ENCODE data around the gene ELP5. TPM values are rescaled to one million over a fixed set of nuclear protein-coding genes. Genes with fewer than 3 reads are reported as not detected.

The ELP5 gene
- total RNA-seq, 1 donor from 2014 or later: 71.6 TPM

DNA sequence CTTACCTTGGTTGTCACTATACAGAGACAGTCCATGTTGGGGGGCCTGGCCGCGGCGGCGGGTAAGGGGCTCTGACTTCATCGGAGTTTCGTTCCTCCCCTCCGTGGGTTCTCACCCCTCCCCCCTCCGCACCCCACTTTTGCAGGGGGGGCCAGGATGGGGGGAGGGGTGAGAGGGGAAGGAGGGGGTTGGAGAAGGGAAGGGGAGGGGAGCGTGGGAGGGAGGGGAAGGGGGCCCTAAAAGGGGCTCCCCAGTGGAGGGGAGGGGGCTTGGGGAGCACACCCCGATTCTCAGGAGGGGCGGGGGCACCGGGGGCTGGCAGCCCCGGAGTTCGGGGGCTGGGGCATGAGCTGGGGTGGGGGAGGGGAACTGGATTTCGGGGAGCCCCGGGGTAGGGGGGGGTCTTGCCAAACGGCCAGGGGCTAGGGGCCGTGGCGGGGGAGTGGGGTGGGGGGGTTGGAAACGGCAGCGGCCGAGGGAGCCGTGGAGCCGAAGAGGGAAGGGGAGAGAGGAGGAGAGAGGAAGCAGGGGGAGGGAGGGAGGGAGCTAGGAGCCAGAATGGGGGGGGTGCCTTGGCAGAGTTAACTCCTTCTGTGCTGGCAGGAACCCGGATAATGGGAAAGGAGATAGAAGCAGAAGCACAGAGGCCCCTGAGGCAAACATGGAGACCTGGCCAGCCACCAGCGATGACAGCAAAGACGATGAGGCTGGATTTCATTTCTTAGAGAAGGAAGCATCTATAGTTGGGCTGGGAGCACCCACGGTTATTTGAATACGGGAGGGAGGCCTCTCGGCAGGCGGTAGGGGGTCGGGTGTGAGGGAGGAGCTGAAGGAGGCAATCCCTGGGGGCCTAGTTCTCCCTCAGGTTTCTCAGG is 34.7 kb upstream of the ELP5 start:
- ATAC-seq (ENCODE audit: poor library complexity): no peak

GRCh38 chr17:7218166-7218565 is 33.8 kb upstream of the ELP5 start:
- DNase-seq (peak; percentile 51), ATAC-seq (ENCODE audit: poor library complexity) (no peak)
- intact Hi-C loops (cut with DNase I): no loop called here

More for the DNA sequence above, 34.7 kb upstream of the ELP5 start:
- peak; percentile 64 for DNase-seq
- intact Hi-C loops (cut with DNase I): no loop called here

DNA sequence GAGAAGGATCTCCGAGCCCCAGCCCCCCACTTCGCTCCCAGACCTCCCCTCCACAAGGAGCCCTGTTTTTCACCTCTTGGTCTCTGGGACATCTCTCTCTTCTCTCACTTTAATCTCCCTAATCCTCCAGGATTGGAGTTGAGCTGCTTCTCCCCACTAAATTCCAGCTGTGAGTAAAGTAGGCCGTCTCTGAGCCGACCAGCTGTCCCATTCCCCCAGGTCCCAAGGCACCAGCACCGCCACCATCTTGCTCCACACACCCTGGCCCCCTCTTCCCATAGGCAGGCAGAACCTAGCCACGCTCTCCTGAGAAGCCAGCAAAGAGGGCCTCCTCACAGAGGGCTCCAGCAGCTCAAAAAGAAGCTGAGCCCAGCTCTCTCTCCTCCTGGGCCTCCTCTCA is 33.3 kb upstream of the ELP5 start:
- DNase-seq: peak; percentile 26
- intact Hi-C loops (cut with DNase I): no loop called here

GRCh38 chr17:7219229-7219811 is 32.7 kb upstream of the ELP5 start:
- peak; percentile 5 for DNase-seq
- no peak for ATAC-seq (ENCODE audit: poor library complexity)

More for the DNA sequence above, 33.3 kb upstream of the ELP5 start:
- ATAC-seq (ENCODE audit: poor library complexity): no peak

DNA sequence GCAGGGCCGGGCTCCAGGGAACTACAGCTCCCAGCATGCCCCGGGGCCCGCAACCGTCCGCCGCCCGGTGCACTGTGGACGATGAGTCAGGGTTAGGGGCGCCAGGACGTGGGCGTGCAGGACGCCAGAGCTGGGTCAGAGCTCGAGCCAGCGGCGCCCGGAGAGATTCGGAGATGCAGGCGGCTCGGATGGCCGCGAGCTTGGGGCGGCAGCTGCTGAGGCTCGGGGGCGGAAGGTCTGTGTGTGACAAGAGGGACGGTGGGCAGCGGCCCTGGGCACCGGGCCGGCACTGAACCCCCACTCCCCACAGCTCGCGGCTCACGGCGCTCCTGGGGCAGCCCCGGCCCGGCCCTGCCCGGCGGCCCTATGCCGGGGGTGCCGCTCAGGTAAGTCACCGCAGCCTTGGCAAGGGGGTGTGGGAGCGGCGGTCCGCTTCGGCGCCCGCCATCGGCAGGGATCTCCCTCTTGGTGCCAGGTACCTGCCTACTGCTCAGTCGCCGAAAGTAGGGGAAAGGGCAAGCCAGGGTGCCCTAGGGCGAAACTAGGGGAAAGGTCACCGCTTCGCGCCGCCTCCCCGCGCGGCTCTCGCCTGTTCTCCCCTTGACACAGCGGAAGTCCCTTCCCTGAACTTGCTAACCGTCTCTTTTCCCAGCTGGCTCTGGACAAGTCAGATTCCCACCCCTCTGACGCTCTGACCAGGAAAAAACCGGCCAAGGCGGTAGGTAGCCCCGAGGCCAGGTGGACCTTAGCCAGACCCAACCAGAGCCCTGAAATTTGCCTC is 32.0 kb upstream of the ELP5 start, which contains the start of the genes ACADVL and DLG4:
TSS of gene ACADVL (plus strand) at position 127 of the 781 bp plus-strand sequence. CDS start at position 174, 47 bp downstream.
TSS of gene DLG4 (minus strand) at position 25 of the 781 bp plus-strand sequence.
- ATAC-seq (ENCODE audit: poor library complexity) (peak; percentile 85), DNase-seq (peak; percentile 97)
- intact Hi-C loops (cut with DNase I): no loop called here

More at GRCh38 chr17:7219229-7219811, 32.7 kb upstream of the ELP5 start:
- intact Hi-C loops (cut with DNase I): no loop called here

DNA sequence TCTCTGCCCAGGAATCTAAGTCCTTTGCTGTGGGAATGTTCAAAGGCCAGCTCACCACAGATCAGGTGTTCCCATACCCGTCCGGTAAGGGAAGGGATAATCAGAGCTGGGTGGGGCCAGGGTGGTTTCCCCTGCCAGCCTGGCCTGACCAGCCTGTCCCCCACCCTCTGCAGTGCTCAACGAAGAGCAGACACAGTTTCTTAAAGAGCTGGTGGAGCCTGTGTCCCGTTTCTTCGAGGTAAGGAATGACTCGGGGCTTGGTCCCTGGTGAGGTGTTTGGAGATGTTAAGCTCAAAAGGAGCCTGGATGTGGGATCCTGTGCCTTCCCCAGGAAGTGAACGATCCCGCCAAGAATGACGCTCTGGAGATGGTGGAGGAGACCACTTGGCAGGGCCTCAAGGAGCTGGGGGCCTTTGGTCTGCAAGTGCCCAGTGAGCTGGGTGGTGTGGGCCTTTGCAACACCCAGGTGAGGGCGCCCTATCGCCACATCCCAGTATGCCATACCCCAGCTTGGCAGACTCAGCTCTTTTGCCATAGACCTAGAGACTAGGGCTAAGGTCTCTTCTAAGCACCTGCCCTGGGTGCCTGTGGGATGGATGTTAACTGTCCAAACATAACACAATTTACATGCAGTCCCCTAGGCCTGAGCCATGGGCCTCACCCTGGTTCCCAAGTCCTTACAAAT is 31.3 kb upstream of the ELP5 start:
- peak; percentile 5 for ATAC-seq (ENCODE audit: poor library complexity)
- peak; percentile 60 for DNase-seq
- intact Hi-C loops (cut with DNase I): no loop called here

GRCh38 chr17:7221278-7222092 is 30.5 kb upstream of the ELP5 start:
- DNase-seq (peak; percentile 29), ATAC-seq (ENCODE audit: poor library complexity) (no peak)
- intact Hi-C loops (cut with DNase I): no loop called here

- ATAC-seq (ENCODE audit: poor library complexity): no peak
- intact Hi-C loops (cut with DNase I): no loop called here
- peak; percentile 38 for DNase-seq
Measured at GRCh38 chr17:7222093-7222971, 29.7 kb upstream of the ELP5 start.

DNA sequence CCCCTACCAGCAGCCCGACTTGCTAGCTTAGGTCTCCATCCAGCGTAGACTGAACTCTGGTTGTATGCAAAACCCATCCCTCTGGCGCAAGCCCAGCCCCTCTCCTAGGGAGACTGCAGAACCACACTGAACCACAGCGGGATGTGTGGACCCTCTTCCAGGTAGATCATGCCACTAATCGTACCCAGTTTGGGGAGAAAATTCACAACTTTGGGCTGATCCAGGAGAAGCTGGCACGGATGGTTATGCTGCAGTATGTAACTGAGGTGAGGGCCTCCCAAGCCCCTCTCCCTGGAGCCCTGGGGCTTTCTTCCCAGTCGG is 29.1 kb upstream of the ELP5 start:
- intact Hi-C loops (cut with DNase I): no loop called here
- peak; percentile 30 for DNase-seq
- no peak for ATAC-seq (ENCODE audit: poor library complexity)

DNA sequence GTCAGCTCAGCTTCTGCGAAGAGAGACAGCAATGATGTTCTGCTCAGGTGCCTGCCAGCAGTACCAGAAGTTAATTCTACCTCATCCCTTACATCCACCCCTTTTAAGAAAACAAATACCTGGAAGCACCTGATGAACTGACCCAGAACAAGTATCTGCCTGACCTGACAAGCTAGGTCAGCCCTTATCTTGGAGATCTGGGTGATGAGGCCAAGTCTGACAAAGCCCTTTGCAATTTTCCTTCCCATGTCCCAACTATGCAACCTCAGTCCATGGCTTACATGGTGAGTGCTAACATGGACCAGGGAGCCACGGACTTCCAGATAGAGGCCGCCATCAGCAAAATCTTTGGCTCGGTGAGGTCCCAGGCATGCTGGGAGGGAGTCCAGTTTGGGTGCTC is 28.6 kb upstream of the ELP5 start:
- DNase-seq (no peak), ATAC-seq (ENCODE audit: poor library complexity) (no peak)
- intact Hi-C loops (cut with DNase I): no loop called here

DNA sequence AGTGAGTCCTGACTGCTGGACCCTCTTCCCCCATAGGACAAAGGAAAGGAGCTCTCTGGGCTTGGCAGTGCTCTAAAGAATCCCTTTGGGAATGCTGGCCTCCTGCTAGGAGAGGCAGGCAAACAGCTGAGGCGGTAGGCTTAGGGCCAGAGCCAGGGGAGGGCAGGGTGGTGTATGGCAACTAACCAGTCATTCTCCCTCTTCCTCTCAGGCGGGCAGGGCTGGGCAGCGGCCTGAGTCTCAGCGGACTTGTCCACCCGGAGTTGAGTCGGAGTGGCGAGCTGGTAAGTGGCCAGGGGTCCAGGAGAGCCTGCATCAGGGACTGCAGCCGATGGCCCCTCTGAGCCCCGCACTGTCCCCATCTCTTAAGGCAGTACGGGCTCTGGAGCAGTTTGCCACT is 27.9 kb upstream of the ELP5 start:
- DNase-seq (peak; percentile 50), ATAC-seq (ENCODE audit: poor library complexity) (no peak)
- intact Hi-C loops (cut with DNase I): no loop called here

GRCh38 chr17:7224661-7225111 is 27.3 kb upstream of the ELP5 start:
- intact Hi-C loops (cut with DNase I): no loop called here
- DNase-seq: peak; percentile 42

DNA sequence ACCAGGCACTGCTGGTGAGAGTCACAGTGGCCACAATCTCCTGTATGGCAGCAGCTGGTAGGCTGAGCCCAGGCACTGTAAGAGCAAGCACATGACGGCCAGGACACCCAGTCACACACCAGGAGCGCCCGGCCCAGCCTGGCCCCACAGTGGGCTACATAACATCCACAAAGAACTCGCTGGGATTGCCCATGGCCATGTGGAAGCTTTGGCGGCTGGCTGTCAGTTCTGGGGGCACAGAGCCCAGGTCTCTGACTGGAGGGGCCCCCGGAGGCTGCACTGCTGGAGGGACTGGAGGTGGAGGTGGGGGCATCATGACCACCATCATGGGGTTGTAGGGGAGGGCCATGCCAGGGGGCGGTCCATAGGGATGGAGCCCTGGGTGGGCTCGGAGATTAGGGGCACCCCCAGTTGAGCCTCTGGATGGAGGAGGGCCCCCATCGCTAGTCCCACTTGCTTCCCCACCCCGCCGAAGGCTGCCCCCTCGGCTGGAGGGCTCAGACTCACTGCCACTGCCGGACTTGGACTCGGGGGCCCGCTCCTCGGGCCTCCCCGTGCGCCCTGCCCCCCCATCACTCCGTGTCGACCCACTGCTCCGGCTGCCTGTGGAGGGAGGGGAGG is 26.2 kb upstream of the ELP5 start:
- no peak for DNase-seq
- intact Hi-C loops (cut with DNase I): no loop called here
- peak; percentile 29 for ATAC-seq (ENCODE audit: poor library complexity)

More at GRCh38 chr17:7224661-7225111, 27.3 kb upstream of the ELP5 start:
- no peak for ATAC-seq (ENCODE audit: poor library complexity)

DNA sequence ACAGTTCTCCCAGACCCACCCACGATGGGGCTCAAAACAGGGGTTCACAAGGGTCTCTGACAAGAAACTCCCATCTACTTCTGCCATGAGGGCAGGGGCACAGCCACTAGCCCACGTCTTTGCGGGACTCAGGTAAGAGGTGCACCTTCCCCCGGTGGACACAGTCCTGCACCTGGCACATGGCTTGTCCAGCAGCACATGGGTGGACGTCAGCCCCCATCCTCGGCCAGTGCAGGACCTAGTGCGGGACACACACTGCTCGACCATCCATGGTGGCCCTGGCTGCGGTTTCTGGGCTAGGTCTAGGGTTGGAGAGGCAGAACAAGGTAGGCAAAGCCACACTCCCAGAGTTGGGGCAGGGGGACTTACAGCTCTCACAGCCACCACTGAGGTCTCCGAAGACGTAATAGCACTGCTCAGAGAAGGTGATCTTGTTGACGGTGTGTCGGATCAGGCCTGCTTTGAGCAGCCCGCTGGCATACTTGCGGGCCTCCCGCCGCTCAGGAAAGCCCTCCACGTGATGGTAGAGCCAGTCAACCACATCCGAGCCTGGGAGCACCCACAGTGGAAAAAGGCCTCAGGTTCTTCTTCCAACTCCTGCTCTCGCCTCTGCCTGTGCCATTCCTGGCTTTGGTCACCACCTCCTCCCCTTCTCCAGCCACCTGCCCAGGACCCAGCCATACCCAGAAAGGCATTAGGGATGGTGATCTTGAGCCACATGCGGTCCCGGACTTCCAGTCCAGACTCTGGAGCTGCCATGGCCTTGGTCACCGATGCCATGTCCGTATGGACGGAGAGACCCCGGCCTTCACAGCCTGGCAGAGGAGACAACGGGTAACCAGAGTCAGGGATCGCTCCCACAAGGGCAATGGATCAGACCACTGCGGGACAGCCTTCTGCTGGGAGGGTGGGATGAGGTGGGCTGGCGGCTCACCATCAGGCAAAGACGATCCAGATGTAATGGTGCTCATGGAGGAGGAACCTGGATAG is 25.0 kb upstream of the ELP5 start:
- ATAC-seq (ENCODE audit: poor library complexity): no peak
- no peak for DNase-seq
- intact Hi-C loops (cut with DNase I): no loop called here

GRCh38 chr17:7228920-7229319 is 23.1 kb upstream of the ELP5 start:
- intact Hi-C loops (cut with DNase I): no loop called here
- DNase-seq: no peak
- no peak for ATAC-seq (ENCODE audit: poor library complexity)

Data from Right ventricle myocardium superior (tissue), 1 donor.